HepG2 (cell line): ENCODE data around the gene QSOX2. TPM values are rescaled to one million over a fixed set of nuclear protein-coding genes. Genes with fewer than 3 reads are reported as not detected.
A peak's percentile ranks its signal among the peaks of the same experiment; 100 is the strongest.

Experiments used
- ATAC-seq: fragments of 200-7000 bp; cut with Tn5 transposase; 3 replicates; pipeline ENCODE4 v1.9.1; 2020; ENCODE audit warnings: mild to moderate bottlenecking, moderate library complexity
- BruUV-seq: library from RNA; stranded (reverse); fragments of 400-500 nt; replicated peaks from 2 replicates; lab custom pipeline; 2021; lab: Mats Ljungman, UMichigan
- CTCF ChIA-PET: fragments of 300-600 bp; formaldehyde crosslinking; extraction: SDS; loops from one replicate; lab custom pipeline; 2021; ENCODE audit warnings: low total read pairs, inconsistent platforms, low intra/inter-chr PET ratio; lab: Yijun Ruan, JAX
- POLR2A ChIA-PET: fragments of 350-600 bp; sonication (Branson Sonifier 250); formaldehyde crosslinking; loops from one replicate; lab custom pipeline; 2020; ENCODE audit warnings: antibody characterized with exemption, inconsistent platforms; lab: Yijun Ruan, JAX
- DNase-seq: peaks from one replicate; pipeline ENCODE4 v3.0.0-alpha.2; 2015; ENCODE audit warnings: low spot score
- FAIRE-seq: peaks from 3 replicates; lab custom pipeline; 2011; peaks lifted over from hg19 to GRCh38; lab: Jason Lieb, UNC
- H2AFZ ChIP-seq: one replicate; pipeline ENCODE4 v1.6.1; 2011; ENCODE audit warnings: low read length, inconsistent platforms
- H3K27ac ChIP-seq: fragments of 300-600 bp; 3 replicates; pipeline ENCODE4 v1.8.0; 2011; ENCODE audit warnings: mixed run types, mild to moderate bottlenecking, mixed read lengths, low read length, inconsistent platforms; ENCODE audit not compliant: insufficient read depth; ENCODE audit errors: extremely low read length
- H3K27me3 ChIP-seq, 2 experiments: fragments of 200-600 bp in 1 of 2; 2 replicates in 1 of 2; 3 replicates in 1 of 2; pipeline versions ENCODE4 v1.6.0 to v1.8.0; 2011; ENCODE audit warnings: low read length in 2 of 2, mild to moderate bottlenecking in 2 of 2, moderate library complexity in 2 of 2, inconsistent platforms in 1 of 2; ENCODE audit not compliant: insufficient read depth in 2 of 2, control insufficient read depth in 1 of 2
- H3K36me3 ChIP-seq, 2 experiments: fragments of 200-600 bp in 1 of 2; replicated peaks in 1 of 2; 2 replicates in 1 of 2; 3 replicates in 1 of 2; pipeline versions ENCODE4 v1.5.1 to v1.8.0; 2011; ENCODE audit warnings: low read length in 2 of 2, inconsistent platforms in 1 of 2; ENCODE audit not compliant: insufficient read depth in 2 of 2, control insufficient read depth in 1 of 2
- H3K4me1 ChIP-seq: 2 replicates; pipeline ENCODE4 v1.5.1; 2012; ENCODE audit warnings: low read length, inconsistent platforms; ENCODE audit not compliant: insufficient read depth
- H3K4me2 ChIP-seq: 2 replicates; pipeline ENCODE4 v1.6.0; 2011; ENCODE audit warnings: low read depth, low read length, inconsistent platforms
- H3K4me3 ChIP-seq, 3 experiments: fragments of 200-600 bp in 1 of 3; sonication (generic), shearing (Covaris generic) in 1 of 3; replicated peaks in 1 of 3; 2 replicates each; pipeline ENCODE4 v1.5.1; 2011 to 2016; ENCODE audit warnings: low read length in 3 of 3, inconsistent platforms in 2 of 3, low read depth in 2 of 3, mild to moderate bottlenecking in 2 of 3, control low read depth in 1 of 3, mixed read lengths in 1 of 3; ENCODE audit not compliant: insufficient read depth in 1 of 3
- H3K79me2 ChIP-seq: one replicate; pipeline ENCODE4 v1.6.1; 2011; ENCODE audit warnings: low read length, inconsistent platforms; ENCODE audit not compliant: insufficient read depth
- H3K9ac ChIP-seq: 2 replicates; pipeline ENCODE4 v1.6.0; 2011; ENCODE audit warnings: mild to moderate bottlenecking, low read depth, low read length, inconsistent platforms; ENCODE audit not compliant: insufficient read depth
- H3K9me3 ChIP-seq: 2 replicates; pipeline ENCODE4 v1.5.1; 2012; ENCODE audit warnings: mild to moderate bottlenecking, low read length
- H4K20me1 ChIP-seq: 2 replicates; pipeline ENCODE4 v1.6.0; 2011; ENCODE audit warnings: inconsistent platforms, mild to moderate bottlenecking, low read length, moderate library complexity; ENCODE audit not compliant: insufficient read depth
- CAMTA2 ChIP-seq: sonication (generic); formaldehyde crosslinking; IDR thresholded peaks from 2 replicates; pipeline ENCODE4 v1.4.0; 2020; ENCODE audit warnings: mild to moderate bottlenecking, missing genetic modification reagents, borderline replicate concordance
- CTCF ChIP-seq: sonication (generic); formaldehyde crosslinking; IDR thresholded peaks from 2 replicates; pipeline ENCODE4 v1.5.0; 2020; ENCODE audit warnings: mild to moderate bottlenecking, missing genetic modification reagents, moderate library complexity
- GABPB1 ChIP-seq: IDR thresholded peaks from 2 replicates; pipeline ENCODE4 v1.6.1; 2016; ENCODE audit warnings: mild to moderate bottlenecking, missing genetic modification reagents, moderate library complexity, missing compliant biosample characterization
- TFE3 ChIP-seq: IDR thresholded peaks from 2 replicates; pipeline ENCODE4 v1.6.1; 2016
- THAP8 ChIP-seq: sonication (generic); formaldehyde crosslinking; IDR thresholded peaks from 2 replicates; pipeline ENCODE4 v1.5.1; 2020; ENCODE audit warnings: missing genetic modification reagents, mild to moderate bottlenecking, borderline replicate concordance
- XRCC5 ChIP-seq: fragments of 200-400 bp; formaldehyde crosslinking; optimal IDR thresholded peaks from 2 replicates; pipeline ENCODE3; 2017; ENCODE audit warnings: mild to moderate bottlenecking, low read length
- WGBS: methylation state at CpG from one replicate; pipeline ENCODE4 v1.1.6; 2017; ENCODE audit warnings: low lambda C conversion rate; 5-methylcytosine and 5-hydroxymethylcytosine counted together
- in situ Hi-C: cut with HindIII; loops from 2 replicates; pipeline ENCODE4 v1.10.0; 2017; ENCODE audit warnings: low pct_unique_long_range_greater_than_20kb; ENCODE audit not compliant: extremely low pct_ligation_motif_present
- intact Hi-C: fragments of 100-400 bp; cut with micrococcal nuclease; formaldehyde crosslinking; loops from one replicate; pipeline ENCODE4 v1.10.0; 2022; ENCODE audit not compliant: unreplicated experiment
- polyA plus RNA-seq, 8 experiments: library from polyadenylated mRNA; depleted of rRNA in 3 of 8; stranded (reverse) in 7 of 8; unstranded in 1 of 8; fragments of >200 nt; fragmentation: Illumina TruSeq in 4 of 8; extraction: Trizol in 4 of 8; gene quantifications; 2 replicates each; pipeline versions ENCODE4 v1.2.1 to v1.2.3, GENCODE V29; 2011 to 2016; ENCODE audit warnings: low read depth in 4 of 8, missing spikeins in 1 of 8, mixed read lengths in 1 of 8; ENCODE audit not compliant: insufficient read depth in 1 of 8
- total RNA-seq, 5 experiments: library from RNA; depleted of rRNA; stranded (reverse); fragments of >200 nt; fragmentation: Illumina TruSeq; extraction: Trizol; gene quantifications; 2 replicates each; pipeline ENCODE4 v1.2.3, GENCODE V29; 2016; ENCODE audit warnings: low read depth in 1 of 5

QSOX2 gene
- total and polyA plus RNA-seq, 2 of the 13 experiments (the other 11 are each of a cell fraction or from before 2014, with no cell fraction given), result 27.1 to 42.1 TPM

GRCh38 chr9:136276716-136277115 lies 31.1 kb upstream of the QSOX2 start:
- Histone ChIP-seq H3K9me3 (no peaks in the 10 kb centered on the region), H3K4me3 (no peak overlapping the region), H3K4me2 (no peak overlapping the region), H3K79me2 (no peaks in the 10 kb centered on the region), H3K27me3 (peaks cover 14 to 78% of the 10 kb centered on the region in 2 experiments; a peak in 4 of 5 replicates), H3K9ac (no peak overlapping the region), H3K36me3 (no peaks in the 10 kb centered on the region), H3K4me1 (no peaks in the 10 kb centered on the region), H3K27ac (no peak overlapping the region), H2AFZ (no peak overlapping the region), H4K20me1 (0 out of 2 replicates have a peak, but pooled peaks cover 2% of the 10 kb centered on the region)
- ChIA-PET POLR2A (no interaction called here), CTCF (no interaction called here)
- no peak for TF ChIP-seq THAP8 (CRISPR knock-in tag)
- in situ Hi-C loops, result no loop called here
- 0% methylated on average over 2 of the region's 11 CpGs for WGBS
- no peak for DNase-seq
- no peak for FAIRE-seq
- no TSS peak for BruUV-seq
- ATAC-seq, result no peak
- intact Hi-C loops, result no loop called here

- DNase-seq (peak; percentile 33), FAIRE-seq (no peak), ATAC-seq (peak; percentile 93)
- Histone ChIP-seq H3K27me3 (peaks cover 12 to 74% of the 10 kb centered on the region in 2 experiments; a peak in 4 of 5 replicates), H4K20me1 (0 out of 2 replicates have a peak, but pooled peaks cover 2% of the 10 kb centered on the region), H3K27ac (no peak overlapping the region), H3K4me3 (no peak overlapping the region), H3K79me2 (no peaks in the 10 kb centered on the region), H3K9ac (no peak overlapping the region), H3K36me3 (no peaks in the 10 kb centered on the region), H3K4me2 (no peak overlapping the region), H2AFZ (no peak overlapping the region), H3K4me1 (no peaks in the 10 kb centered on the region), H3K9me3 (no peaks in the 10 kb centered on the region)
- in situ Hi-C loops (no loop called here), intact Hi-C loops (no loop called here)
- peak; percentile 45 for TF ChIP-seq XRCC5
- TF ChIP-seq TFE3, result no peak
- no peak for TF ChIP-seq CAMTA2 (CRISPR knock-in tag)
- 0 out of 2 replicates have a peak, but pooled peaks have one; percentile 10 for TF ChIP-seq GABPB1 (CRISPR knock-in tag)
- peak; percentile 53 for TF ChIP-seq CTCF (CRISPR knock-in tag)
- POLR2A ChIA-PET, result interaction anchor here (0.6 kb wide), 1 partner anchor 26 kb away, joined by 5 read pairs; no protein-coding TSS in a partner anchor
- no TSS peak for BruUV-seq
- CTCF ChIA-PET, result no interaction called here
- WGBS, result 8% methylated on average over 4 of the region's 21 CpGs
Measured at GRCh38 chr9:136275655-136276429, 30.2 kb upstream of the QSOX2 start.
